Mesenchymal stem cell (in vitro differentiated cells and primary cell): ENCODE measurements around the gene UGT1A4.

ENCODE experiments used
- DNase-seq: peaks from one replicate; pipeline ENCODE4 v3.0.0-alpha.2; 2013
- H2AFZ ChIP-seq: one replicate; pipeline ENCODE4 v1.6.1; 2013; ENCODE audit warnings: low read depth, mild to moderate bottlenecking, control low read depth, inconsistent platforms, low read length, moderate library complexity
- H2AK5ac ChIP-seq: 2 replicates; pipeline ENCODE4 v1.6.1; 2013; ENCODE audit warnings: low read length, moderate library complexity, mild to moderate bottlenecking, inconsistent platforms; ENCODE audit not compliant: severe bottlenecking
- H2BK120ac ChIP-seq: one replicate; pipeline ENCODE4 v1.6.1; 2013; ENCODE audit warnings: low read depth, mild to moderate bottlenecking, inconsistent platforms, low read length, moderate library complexity
- H2BK12ac ChIP-seq, 2 experiments: one replicate each; pipeline ENCODE4 v1.6.1; 2013; ENCODE audit warnings: inconsistent platforms in 2 of 2, low read length in 2 of 2, mild to moderate bottlenecking in 2 of 2, moderate library complexity in 2 of 2, control low read depth in 1 of 2
- H2BK15ac ChIP-seq: one replicate; pipeline ENCODE4 v1.6.1; 2013; ENCODE audit warnings: mild to moderate bottlenecking, low read depth, inconsistent platforms; ENCODE audit not compliant: poor library complexity, severe bottlenecking
- H2BK5ac ChIP-seq: 2 replicates; pipeline ENCODE4 v1.6.1; 2013; ENCODE audit warnings: low read depth, mild to moderate bottlenecking, low read length, control low read depth, inconsistent platforms; ENCODE audit not compliant: poor library complexity, severe bottlenecking
- H3K14ac ChIP-seq, 2 experiments: one replicate each; pipeline ENCODE4 v1.6.1; 2013; ENCODE audit warnings: inconsistent platforms in 2 of 2, low read length in 2 of 2, control low read depth in 1 of 2, mild to moderate bottlenecking in 1 of 2, moderate library complexity in 1 of 2
- H3K18ac ChIP-seq, 2 experiments: one replicate each; pipeline ENCODE4 v1.6.1; 2013; ENCODE audit warnings: inconsistent platforms in 2 of 2, low read length in 2 of 2, control low read depth in 1 of 2, low read depth in 1 of 2, mild to moderate bottlenecking in 1 of 2
- H3K23ac ChIP-seq, 2 experiments: one replicate each; pipeline ENCODE4 v1.6.1; 2013; ENCODE audit warnings: inconsistent platforms in 2 of 2, low read length in 2 of 2, mild to moderate bottlenecking in 2 of 2, moderate library complexity in 2 of 2, control low read depth in 1 of 2
- H3K27ac ChIP-seq: 2 replicates; pipeline ENCODE4 v1.5.1; 2013; ENCODE audit warnings: mild to moderate bottlenecking, moderate library complexity, low read length, control low read depth, inconsistent platforms; ENCODE audit not compliant: poor library complexity, severe bottlenecking
- H3K27me3 ChIP-seq, 2 experiments: 2 replicates each; pipeline versions ENCODE4 v1.6.1 to v1.7.0; 2013; ENCODE audit warnings: low read length in 2 of 2, mild to moderate bottlenecking in 2 of 2, moderate library complexity in 2 of 2, control low read depth in 1 of 2, inconsistent platforms in 1 of 2; ENCODE audit not compliant: control insufficient read depth in 1 of 2, insufficient read depth in 1 of 2
- H3K36me3 ChIP-seq, 2 experiments: 2 replicates each; pipeline versions ENCODE4 v1.6.1 to v1.7.0; 2013; ENCODE audit warnings: low read length in 2 of 2, control low read depth in 1 of 2, inconsistent platforms in 1 of 2, low read depth in 1 of 2, mild to moderate bottlenecking in 1 of 2; ENCODE audit not compliant: insufficient read depth in 2 of 2, control insufficient read depth in 1 of 2
- H3K4ac ChIP-seq, 2 experiments: one replicate each; pipeline ENCODE4 v1.6.1; 2013; ENCODE audit warnings: inconsistent platforms in 2 of 2, low read length in 2 of 2, mild to moderate bottlenecking in 2 of 2, moderate library complexity in 2 of 2, control low read depth in 1 of 2, low read depth in 1 of 2
- H3K4me1 ChIP-seq: 2 replicates; pipeline ENCODE4 v1.6.1; 2013; ENCODE audit warnings: low read depth, low read length, control low read depth; ENCODE audit not compliant: control insufficient read depth, insufficient read depth
- H3K4me2 ChIP-seq: 2 replicates; pipeline ENCODE4 v1.6.1; 2013; ENCODE audit warnings: low read length, mild to moderate bottlenecking, inconsistent platforms; ENCODE audit not compliant: poor library complexity, severe bottlenecking
- H3K4me3 ChIP-seq, 2 experiments: 2 replicates each; pipeline versions ENCODE4 v1.5.1 to v1.7.0; 2013; ENCODE audit warnings: low read length in 2 of 2, mild to moderate bottlenecking in 2 of 2, control low read depth in 1 of 2, low read depth in 1 of 2; ENCODE audit not compliant: insufficient read depth in 1 of 2
- H3K79me1 ChIP-seq: replicated peaks from 2 replicates; pipeline ENCODE4 v1.6.1; 2013; ENCODE audit warnings: mild to moderate bottlenecking, control low read depth, low read length, inconsistent platforms; ENCODE audit not compliant: poor library complexity, severe bottlenecking
- H3K9ac ChIP-seq: 2 replicates; pipeline ENCODE4 v1.7.0; 2013; ENCODE audit warnings: mild to moderate bottlenecking, low read length, moderate library complexity
- H3K9me3 ChIP-seq: 2 replicates; pipeline ENCODE4 v1.7.0; 2013; ENCODE audit warnings: mild to moderate bottlenecking, low read length; ENCODE audit not compliant: control insufficient read depth
- H4K8ac ChIP-seq: one replicate; pipeline ENCODE4 v1.6.1; 2013; ENCODE audit warnings: inconsistent platforms, mild to moderate bottlenecking, low read length, moderate library complexity
- H4K91ac ChIP-seq: one replicate; pipeline ENCODE4 v1.6.1; 2013; ENCODE audit warnings: mild to moderate bottlenecking, low read length, inconsistent platforms
- WGBS: methylation state at CpG from one replicate; pipeline ENCODE4 v1.1.7; 2013; ENCODE audit warnings: mixed read lengths; 5-methylcytosine and 5-hydroxymethylcytosine counted together

Gene UGT1A4

DNA sequence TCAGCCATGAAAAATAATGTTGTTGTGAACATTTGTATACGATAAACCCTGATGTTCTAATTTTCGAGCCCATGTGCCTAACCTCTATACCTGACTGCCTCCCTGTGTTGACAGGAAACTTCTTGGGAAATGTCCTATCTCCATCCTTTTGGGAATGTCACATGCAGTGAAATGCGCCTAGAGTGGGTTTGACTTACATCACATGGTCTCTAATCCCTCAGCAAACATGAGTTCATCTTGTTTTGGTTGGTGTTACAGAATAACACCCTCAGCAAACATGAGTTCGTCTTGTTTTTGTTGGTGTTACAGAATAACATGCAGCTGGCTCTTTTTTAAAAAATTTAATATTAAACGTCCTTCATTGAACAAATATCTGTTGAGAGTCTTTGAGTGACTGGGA, 30.2 kb upstream of the UGT1A4 start:
- Histone ChIP-seq H2BK15ac (no peak overlapping the region), H3K27ac (no peak overlapping the region), H2BK5ac (no peak overlapping the region), H3K4me3 (no peak overlapping the region), H2AFZ (no peak overlapping the region), H2BK120ac (no peak overlapping the region), H3K4ac (no peak overlapping the region), H4K8ac (no peak overlapping the region), H3K9ac (no peak overlapping the region), H3K4me2 (no peak overlapping the region), H4K91ac (no peak overlapping the region), H3K4me1 (no peaks in the 10 kb centered on the region), H3K9me3 (no peaks in the 10 kb centered on the region), H3K23ac (no peak overlapping the region), H3K27me3 (peaks cover 0 to 19% of the 10 kb centered on the region in 2 experiments), H3K18ac (no peak overlapping the region), H3K14ac (no peak overlapping the region), H2BK12ac (no peak overlapping the region), H3K36me3 (no peaks in the 10 kb centered on the region), H3K79me1 (no peaks in the 10 kb centered on the region), H2AK5ac (no peak overlapping the region)
- no peak for DNase-seq
- whole genome bisulfite sequencing = 86% methylated on average over 4 of the region's 5 CpGs

DNA sequence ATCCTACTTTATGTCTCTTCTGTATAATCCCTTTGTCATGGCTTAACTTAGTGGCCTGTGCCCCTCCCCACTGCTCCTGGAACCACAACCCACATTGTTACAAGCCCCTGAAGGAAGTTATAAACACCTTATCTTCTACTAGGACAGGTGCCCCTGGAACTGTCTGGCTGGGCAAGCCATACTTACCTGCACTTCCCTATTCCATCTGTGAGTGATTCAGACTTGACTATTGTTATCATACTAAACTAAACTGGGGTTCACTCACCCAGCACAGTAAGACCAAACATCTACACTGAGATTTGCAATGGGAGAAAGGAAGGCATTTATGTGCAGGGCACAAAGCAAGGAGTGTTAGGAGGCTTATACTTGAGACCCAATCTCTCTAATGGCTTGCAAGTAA, 29.5 kb upstream of the UGT1A4 start:
- Histone ChIP-seq H3K4me1 (no peaks in the 10 kb centered on the region), H3K4me3 (no peak overlapping the region), H3K36me3 (no peaks in the 10 kb centered on the region), H2BK15ac (no peak overlapping the region), H3K4ac (no peak overlapping the region), H2BK5ac (no peak overlapping the region), H2BK12ac (no peak overlapping the region), H3K27ac (no peak overlapping the region), H3K18ac (no peak overlapping the region), H3K9me3 (no peaks in the 10 kb centered on the region), H3K79me1 (no peaks in the 10 kb centered on the region), H2BK120ac (no peak overlapping the region), H2AK5ac (no peak overlapping the region), H4K91ac (no peak overlapping the region), H3K4me2 (no peak overlapping the region), H4K8ac (no peak overlapping the region), H3K9ac (no peak overlapping the region), H3K23ac (no peak overlapping the region), H2AFZ (no peak overlapping the region), H3K14ac (no peak overlapping the region), H3K27me3 (peaks cover 0 to 19% of the 10 kb centered on the region in 2 experiments)
- no peak for DNase-seq

GRCh38 chr2:233689501-233689900, 29.0 kb upstream of the UGT1A4 start:
- 57% methylated on average over 3 of the region's 3 CpGs for WGBS
- Histone ChIP-seq H2BK12ac (no peak overlapping the region), H3K27ac (no peak overlapping the region), H3K36me3 (no peaks in the 10 kb centered on the region), H2AK5ac (no peak overlapping the region), H2BK120ac (no peak overlapping the region), H2BK15ac (no peak overlapping the region), H3K79me1 (no peaks in the 10 kb centered on the region), H3K18ac (no peak overlapping the region), H3K4me3 (no peak overlapping the region), H3K4ac (no peak overlapping the region), H3K4me1 (no peaks in the 10 kb centered on the region), H4K8ac (no peak overlapping the region), H3K27me3 (peaks cover 0 to 19% of the 10 kb centered on the region in 2 experiments), H4K91ac (no peak overlapping the region), H3K4me2 (no peak overlapping the region), H3K23ac (no peak overlapping the region), H3K9ac (no peak overlapping the region), H3K9me3 (no peaks in the 10 kb centered on the region), H2AFZ (no peak overlapping the region), H3K14ac (no peak overlapping the region), H2BK5ac (no peak overlapping the region)
- no peak for DNase-seq

GRCh38 chr2:233690444-233690843, 28.1 kb upstream of the UGT1A4 start:
- H2AK5ac ChIP-seq = no peak overlapping the region
- H2AFZ ChIP-seq = no peak overlapping the region
- H3K79me1 ChIP-seq = no peaks in the 10 kb centered on the region
- H3K4me1 ChIP-seq = no peaks in the 10 kb centered on the region
- H2BK12ac ChIP-seq = no peak overlapping the region
- DNase-seq = no peak
- no peaks in the 10 kb centered on the region for H3K9me3 ChIP-seq
- peaks cover 0 to 19% of the 10 kb centered on the region in 2 experiments for H3K27me3 ChIP-seq
- WGBS = 85% methylated on average over 4 of the region's 4 CpGs
- H4K8ac ChIP-seq = no peak overlapping the region
- no peak overlapping the region for H3K18ac ChIP-seq
- H4K91ac ChIP-seq = no peak overlapping the region
- H2BK120ac ChIP-seq = no peak overlapping the region
- H3K23ac ChIP-seq = no peak overlapping the region
- no peaks in the 10 kb centered on the region for H3K36me3 ChIP-seq
- H2BK5ac ChIP-seq = no peak overlapping the region
- H3K14ac ChIP-seq = no peak overlapping the region
- H3K27ac ChIP-seq = no peak overlapping the region
- no peak overlapping the region for H3K9ac ChIP-seq
- H3K4me2 ChIP-seq = no peak overlapping the region
- no peak overlapping the region for H3K4me3 ChIP-seq
- no peak overlapping the region for H3K4ac ChIP-seq
- no peak overlapping the region for H2BK15ac ChIP-seq
